ENCODE measurements around the gene ZFYVE28.
A peak's percentile ranks its signal among the peaks of the same experiment; 100 is the strongest.
"Not testable (repeated sequence)": the region's sequence is repeated elsewhere in the genome, so short reads cannot be mapped to it uniquely, and the experiment has no call there.

Gene ZFYVE28

GRCh38 chr4:2289955-2290333 lies 128.5 kb downstream of the ZFYVE28 start:
- DNase-seq (ENCODE audit: low read depth in 2 of 2) = no peak

DNA sequence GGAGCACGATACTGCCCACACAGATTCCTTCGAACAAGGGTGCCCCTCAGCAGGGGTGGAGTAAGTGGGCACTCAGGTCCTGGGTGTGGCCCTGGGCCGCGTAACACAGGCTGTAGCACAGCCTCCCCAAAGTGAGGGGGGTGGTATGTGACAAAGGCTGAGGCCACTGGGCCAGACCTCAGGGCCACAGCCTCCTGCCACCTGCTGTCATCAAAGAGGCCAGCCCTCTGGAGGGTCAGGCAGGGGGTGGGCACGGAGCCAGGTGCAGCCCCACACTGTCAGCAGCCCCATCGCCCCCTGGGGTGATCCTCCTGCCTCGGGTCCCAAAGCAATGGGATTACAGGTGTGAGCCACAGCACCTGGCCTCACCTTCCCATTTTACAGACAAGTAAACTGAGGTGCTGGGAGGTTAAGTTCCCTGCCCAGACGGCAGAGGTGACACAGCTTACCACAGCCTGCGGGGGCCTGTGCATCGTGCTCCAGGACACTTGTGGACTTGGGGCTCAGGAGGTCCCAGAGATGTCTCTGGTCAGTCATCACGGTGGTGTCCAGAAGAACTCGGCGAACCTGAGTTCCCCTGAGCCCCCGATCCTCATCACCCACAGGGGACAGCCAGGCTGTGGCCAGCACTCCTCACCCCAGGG lies 129.0 kb downstream of the ZFYVE28 start:
- DNase-seq (ENCODE audit: low read depth in 2 of 2) = no peak

- DNase-seq (ENCODE audit: low read depth in 2 of 2) = no peak
Observed at GRCh38 chr4:2288051-2288541, 130.3 kb downstream of the ZFYVE28 start.

DNA sequence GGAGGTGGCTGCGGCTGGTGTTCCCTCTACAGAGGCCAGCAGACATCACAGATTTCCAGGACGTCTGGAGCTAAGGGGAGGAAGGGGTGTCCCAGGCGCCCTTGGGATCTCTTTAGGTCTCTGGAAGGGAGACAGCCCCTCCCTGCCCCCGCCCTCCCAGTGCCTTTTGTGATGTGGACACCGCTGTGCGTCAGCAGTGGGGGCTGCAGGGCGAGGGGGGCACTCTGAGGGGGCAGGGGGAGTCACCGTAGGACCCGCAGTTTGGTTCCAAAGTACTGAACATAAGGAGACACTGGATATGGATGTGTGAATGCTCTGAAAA lies 130.9 kb downstream of the ZFYVE28 start:
- no peak for DNase-seq (ENCODE audit: low read depth in 2 of 2)

DNA sequence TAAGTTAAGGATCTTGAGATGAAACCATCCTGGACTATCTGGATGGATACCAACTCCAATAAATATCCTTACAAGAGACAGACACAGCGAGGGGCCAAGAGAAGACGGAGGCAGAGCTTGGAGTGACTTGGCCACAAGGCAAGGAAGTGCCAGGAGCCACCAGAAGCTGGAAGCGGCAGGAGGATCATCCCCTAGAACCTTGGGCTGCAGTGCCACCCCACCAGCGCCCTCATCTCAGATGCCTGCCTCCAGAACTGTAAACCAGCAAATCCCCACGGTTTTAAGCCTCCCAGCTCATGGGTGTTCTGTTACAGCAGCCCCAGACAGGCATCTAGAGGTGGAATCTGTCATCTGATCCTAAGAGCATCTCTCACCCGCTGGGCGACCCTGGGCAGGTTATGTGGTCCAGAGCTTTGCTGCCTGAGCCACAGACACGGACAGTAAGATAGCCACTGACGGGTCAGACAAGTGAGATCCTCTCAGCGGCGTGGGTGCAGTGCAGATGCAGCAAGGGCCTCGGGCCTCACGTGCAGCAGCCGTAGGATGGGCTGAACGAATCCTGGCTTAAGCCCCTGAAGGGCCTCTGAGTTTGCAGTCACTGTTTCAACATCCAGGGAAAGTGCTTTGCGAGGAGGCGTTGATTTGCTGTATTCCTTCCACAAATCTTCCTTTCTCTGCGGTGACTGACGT lies 131.4 kb downstream of the ZFYVE28 start:
- DNase-seq (ENCODE audit: low read depth in 2 of 2) = no peak

DNA sequence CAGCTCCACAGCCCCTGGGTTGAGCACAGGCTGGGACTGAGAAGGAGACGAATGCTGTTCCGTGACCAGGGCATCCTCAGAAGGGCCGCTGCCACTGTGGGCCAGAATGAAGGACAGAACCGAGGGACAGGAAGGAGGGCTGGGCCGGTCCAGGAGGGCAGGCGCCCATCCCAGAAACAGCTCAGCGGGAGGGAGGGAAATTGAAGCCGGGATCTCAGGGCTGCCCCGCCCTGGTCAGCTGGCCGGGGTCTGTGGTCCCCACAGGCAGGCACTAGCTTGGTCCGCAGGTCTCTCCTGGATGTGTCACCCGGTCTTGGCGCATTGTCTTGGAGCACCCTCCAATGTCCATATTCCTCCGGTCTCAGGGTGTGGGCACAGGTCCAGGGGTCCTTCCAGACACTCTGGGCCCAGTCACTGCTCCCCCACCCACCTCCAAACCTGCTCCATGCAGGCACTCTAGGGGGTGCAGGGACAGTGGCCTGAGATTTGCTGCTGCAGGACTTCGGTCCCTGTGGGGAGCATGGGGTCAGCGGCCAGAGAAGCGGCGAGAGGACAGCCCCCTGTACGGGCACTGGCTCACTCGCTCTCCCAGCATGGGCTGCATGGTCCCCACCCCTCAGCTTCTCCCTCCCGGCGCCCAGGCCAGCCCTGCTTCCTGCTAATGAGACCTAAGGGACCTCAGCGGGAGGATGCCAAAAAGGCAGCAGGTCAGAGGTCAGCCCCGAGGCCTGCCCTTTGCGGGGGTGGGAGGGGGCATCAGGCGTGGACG lies 132.6 kb downstream of the ZFYVE28 start:
- DNase-seq (ENCODE audit: low read depth in 2 of 2) = no peak

GRCh38 chr4:2284934-2285612 lies 133.4 kb downstream of the ZFYVE28 start:
- no peak for DNase-seq (ENCODE audit: low read depth in 2 of 2)

- no peak for DNase-seq (ENCODE audit: low read depth in 2 of 2)
Observed at GRCh38 chr4:2284161-2284933, 134.1 kb downstream of the ZFYVE28 start.

- DNase-seq (ENCODE audit: low read depth in 2 of 2) = no peak
Observed at GRCh38 chr4:2283199-2283711, 135.2 kb downstream of the ZFYVE28 start.

DNA sequence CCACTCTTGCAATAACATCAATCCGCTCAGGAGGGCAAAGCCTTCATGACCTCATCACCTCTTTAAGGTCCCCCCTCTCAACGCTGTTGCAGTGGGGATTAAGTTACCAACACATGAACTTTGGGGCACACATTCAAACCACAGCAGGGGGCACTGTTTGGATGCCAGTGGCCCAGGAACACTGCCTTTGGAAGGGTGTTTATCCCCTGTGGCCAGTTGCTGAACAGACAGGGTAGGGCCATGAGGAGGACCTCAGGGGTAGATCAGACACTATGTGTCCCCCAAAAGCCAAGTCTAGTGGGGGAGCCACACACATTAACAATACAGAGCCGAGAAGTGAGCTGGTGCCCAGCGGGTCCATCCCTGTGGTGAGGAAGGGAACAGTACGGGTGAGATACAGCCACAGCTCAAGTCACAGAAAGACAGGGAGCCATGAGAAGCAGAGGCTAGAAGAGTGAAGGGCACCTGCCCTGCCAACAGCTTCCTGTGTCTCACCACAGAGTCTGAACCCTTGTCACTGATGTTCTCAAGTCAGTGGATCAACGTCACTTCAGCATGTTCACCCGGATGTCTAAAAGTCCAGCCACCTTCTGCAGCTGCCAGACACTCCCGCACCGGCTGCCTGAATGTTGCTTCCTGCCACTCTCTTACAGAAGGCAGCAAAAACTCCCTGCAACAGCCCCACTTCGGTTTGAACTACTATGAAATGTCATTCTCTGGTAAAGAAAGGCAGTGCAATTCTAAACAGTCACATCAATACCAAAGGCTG lies 136.7 kb downstream of the ZFYVE28 start:
- peak; percentile 19 to 55 for DNase-seq (ENCODE audit: low read depth in 2 of 2)

- DNase-seq (ENCODE audit: low read depth in 2 of 2) = no peak
Observed at GRCh38 chr4:2280531-2281300, 137.7 kb downstream of the ZFYVE28 start.

GRCh38 chr4:2277956-2278355 lies 140.5 kb downstream of the ZFYVE28 start:
- no peak for DNase-seq (ENCODE audit: low read depth in 2 of 2)

GRCh38 chr4:2276581-2277325 lies 141.7 kb downstream of the ZFYVE28 start:
- no peak for DNase-seq (ENCODE audit: low read depth in 2 of 2)

- DNase-seq (ENCODE audit: low read depth in 2 of 2) = no peak
Observed at GRCh38 chr4:2275546-2276251, 142.7 kb downstream of the ZFYVE28 start.

- not testable (repeated sequence) for DNase-seq (ENCODE audit: low read depth in 2 of 2)
Observed at GRCh38 chr4:2275044-2275397, 143.4 kb downstream of the ZFYVE28 start.

DNA sequence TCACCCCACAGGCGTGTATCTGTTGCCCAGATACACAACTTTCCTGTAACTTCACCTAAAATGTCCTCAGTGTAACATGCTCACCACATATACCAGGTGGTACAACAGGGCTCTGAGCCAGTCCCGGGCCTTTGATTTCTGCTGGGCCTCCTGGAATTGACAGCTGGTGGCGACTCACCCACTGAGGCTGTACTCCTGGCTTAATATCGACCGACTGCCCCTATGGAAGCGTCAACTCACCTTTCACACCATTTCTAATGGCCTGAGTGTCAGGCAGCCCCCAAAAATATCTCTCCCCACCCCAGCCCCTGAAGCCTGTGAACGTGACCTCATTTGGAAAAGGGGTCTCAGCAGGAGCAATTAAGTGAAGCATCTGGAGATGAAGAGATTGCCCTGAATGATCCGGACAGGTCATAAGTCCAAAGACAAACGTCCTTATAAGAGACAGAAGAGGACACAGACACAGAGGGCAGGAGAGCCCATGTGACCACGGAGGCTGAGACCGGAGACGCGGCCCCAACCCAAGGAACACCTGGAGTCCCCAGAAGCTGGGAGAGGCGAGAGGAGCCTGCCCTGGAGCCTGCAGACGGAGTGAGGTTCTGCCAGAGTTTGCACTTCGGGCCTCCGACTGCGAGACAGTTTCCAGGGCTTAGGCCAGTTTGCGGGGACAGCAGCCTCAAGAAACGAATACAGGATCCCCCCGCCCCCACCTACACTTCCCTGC lies 144.0 kb downstream of the ZFYVE28 start:
- DNase-seq (ENCODE audit: low read depth in 2 of 2) = no peak

GRCh38 chr4:2273657-2274319 lies 144.7 kb downstream of the ZFYVE28 start:
- no peak for DNase-seq (ENCODE audit: low read depth in 2 of 2)

All from stimulated activated CD4-positive, alpha-beta T cell treated with anti-CD3 and anti-CD28 coated beads, Interleukin-1b, Interleukin-23, amount 100 ng/mL, for 4 hours (primary cell).